Neuronal stem cell (in vitro differentiated cells): ENCODE data around the gene DUSP22.

Experiments
- DNase-seq: peaks from one replicate; pipeline ENCODE4 v3.0.0-alpha.2; 2013; ENCODE audit warnings: low spot score
- H2AFZ ChIP-seq: one replicate; pipeline ENCODE4 v1.6.1; 2013; ENCODE audit warnings: mild to moderate bottlenecking, low read length, inconsistent platforms
- H2AK5ac ChIP-seq: 2 replicates; pipeline ENCODE4 v1.6.1; 2013; ENCODE audit warnings: low read depth, mild to moderate bottlenecking, inconsistent platforms, low read length, moderate library complexity, mixed read lengths
- H2BK120ac ChIP-seq: 2 replicates; pipeline ENCODE4 v1.6.1; 2013; ENCODE audit warnings: low read depth, mild to moderate bottlenecking, inconsistent platforms, low read length, moderate library complexity, mixed read lengths
- H2BK12ac ChIP-seq: one replicate; pipeline ENCODE4 v1.6.1; 2013; ENCODE audit warnings: low read length, inconsistent platforms
- H2BK15ac ChIP-seq: 2 replicates; pipeline ENCODE4 v1.6.1; 2013; ENCODE audit warnings: mild to moderate bottlenecking, low read length, inconsistent platforms, mixed read lengths
- H2BK5ac ChIP-seq: one replicate; pipeline ENCODE4 v1.6.1; 2013; ENCODE audit warnings: inconsistent platforms, mild to moderate bottlenecking, low read length, moderate library complexity
- H3K14ac ChIP-seq: one replicate; pipeline ENCODE4 v1.6.1; 2013; ENCODE audit warnings: low read length, inconsistent platforms
- H3K18ac ChIP-seq: 2 replicates; pipeline ENCODE4 v1.6.1; 2013; ENCODE audit warnings: low read length, inconsistent platforms
- H3K23ac ChIP-seq: 2 replicates; pipeline ENCODE4 v1.6.1; 2013; ENCODE audit warnings: low read depth, mild to moderate bottlenecking, mixed read lengths, low read length, inconsistent platforms; ENCODE audit not compliant: poor library complexity
- H3K27ac ChIP-seq: replicated peaks from 3 replicates; pipeline ENCODE4 v1.5.1; 2013; ENCODE audit warnings: low read length, inconsistent platforms
- H3K27me3 ChIP-seq, 3 experiments: 2 replicates each; pipeline ENCODE4 v1.6.1; 2013; ENCODE audit warnings: low read length in 3 of 3, mild to moderate bottlenecking in 2 of 3, inconsistent platforms in 1 of 3, low read depth in 1 of 3, mixed read lengths in 1 of 3, moderate library complexity in 1 of 3; ENCODE audit not compliant: control insufficient read depth in 3 of 3, insufficient read depth in 3 of 3
- H3K36me3 ChIP-seq, 2 donors: replicated peaks in 1 of 2; 2 replicates each; pipeline ENCODE4 v1.6.1; 2013; ENCODE audit warnings: low read length in 2 of 2; ENCODE audit not compliant: control insufficient read depth in 2 of 2, insufficient read depth in 2 of 2
- H3K4ac ChIP-seq: 2 replicates; pipeline ENCODE4 v1.6.1; 2013; ENCODE audit warnings: inconsistent platforms, mild to moderate bottlenecking, low read length, moderate library complexity
- H3K4me1 ChIP-seq, 2 donors: 1 replicate in 1 of 2; 2 replicates in 1 of 2; pipeline ENCODE4 v1.6.1; 2013; ENCODE audit warnings: low read length in 2 of 2, low read depth in 1 of 2; ENCODE audit not compliant: control insufficient read depth in 2 of 2, insufficient read depth in 1 of 2
- H3K4me2 ChIP-seq: one replicate; pipeline ENCODE4 v1.6.1; 2013; ENCODE audit warnings: mild to moderate bottlenecking, low read length, inconsistent platforms; ENCODE audit not compliant: insufficient read depth, poor library complexity, severe bottlenecking
- H3K4me3 ChIP-seq, 2 donors: 2 replicates each; pipeline ENCODE4 v1.5.1; 2013; ENCODE audit warnings: low read length in 2 of 2, mild to moderate bottlenecking in 2 of 2, inconsistent platforms in 1 of 2, moderate library complexity in 1 of 2
- H3K79me1 ChIP-seq: one replicate; pipeline ENCODE4 v1.6.1; 2013; ENCODE audit warnings: low read depth, mild to moderate bottlenecking, inconsistent platforms, low read length, moderate library complexity
- H3K9ac ChIP-seq: one replicate; pipeline ENCODE4 v1.6.1; 2013; ENCODE audit warnings: mild to moderate bottlenecking, low read depth, low read length, inconsistent platforms; ENCODE audit not compliant: poor library complexity
- H3K9me3 ChIP-seq, 2 donors: replicated peaks in 1 of 2; 2 replicates each; pipeline versions ENCODE3 to v1.6.1; 2013; ENCODE audit warnings: low read length in 2 of 2, mild to moderate bottlenecking in 2 of 2, inconsistent platforms in 1 of 2, low read depth in 1 of 2, mixed read lengths in 1 of 2, moderate library complexity in 1 of 2; ENCODE audit not compliant: control insufficient read depth in 2 of 2, insufficient read depth in 1 of 2
- H4K8ac ChIP-seq: one replicate; pipeline ENCODE4 v1.6.1; 2013; ENCODE audit warnings: low read depth, mild to moderate bottlenecking, inconsistent platforms, low read length, moderate library complexity
- H4K91ac ChIP-seq: one replicate; pipeline ENCODE4 v1.6.1; 2013; ENCODE audit warnings: low read length, low read depth, mild to moderate bottlenecking, inconsistent platforms; ENCODE audit not compliant: poor library complexity
- WGBS, 2 donors: extraction: QIAGEN DNeasy Blood & Tissue Kit; methylation state at CpG; one replicate each; pipeline ENCODE4 v1.1.7; 2013; ENCODE audit warnings: missing lambda C conversion rate in 2 of 2, mixed read lengths in 1 of 2; ENCODE audit not compliant: insufficient read length in 2 of 2, insufficient replicate concordance in 1 of 2; ENCODE audit errors: extremely low coverage in 2 of 2; 5-methylcytosine and 5-hydroxymethylcytosine counted together

The DUSP22 gene

DNA sequence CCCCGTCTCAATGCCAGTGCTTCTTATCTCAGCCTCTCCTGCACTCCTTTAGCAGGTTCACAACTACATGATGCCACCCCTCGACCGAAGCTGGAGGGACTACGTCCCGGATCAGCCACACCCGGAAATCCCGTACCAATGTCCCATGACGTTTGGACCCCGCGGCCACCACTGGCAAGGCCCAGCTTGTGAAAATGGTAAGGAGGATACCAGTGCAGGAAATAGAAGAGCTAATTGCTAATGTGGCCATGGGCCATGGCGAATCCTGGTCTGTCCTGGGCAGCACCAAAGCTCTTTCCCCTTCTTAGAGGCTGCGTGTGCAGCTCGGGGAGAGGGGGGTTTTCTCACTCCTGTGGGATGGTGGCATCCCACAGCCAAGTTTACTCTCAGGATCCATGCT is 104.8 kb downstream of the DUSP22 start:
- no CpG with 5 or more reads among the region's 13 CpGs for WGBS, 2 donors

DNA sequence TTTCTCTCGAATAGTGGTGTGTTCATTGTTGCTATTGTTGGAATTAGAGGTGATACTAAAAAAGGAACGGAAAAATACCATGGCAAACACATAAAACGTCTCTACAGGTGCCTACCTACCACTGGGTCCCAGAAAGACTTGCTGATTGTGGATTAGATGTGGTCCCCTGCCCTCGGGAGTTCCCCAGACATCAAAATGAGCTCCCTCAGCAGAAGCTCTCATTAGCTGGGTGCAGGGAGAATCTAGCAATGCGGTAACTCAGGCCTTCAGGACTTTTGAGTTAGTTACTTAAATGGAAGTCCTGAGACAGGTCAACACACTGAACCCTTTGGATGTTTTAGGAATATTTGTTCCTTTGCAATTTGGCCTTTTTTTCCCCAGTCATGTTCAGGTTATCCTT is 105.3 kb downstream of the DUSP22 start:
- no peak overlapping the region for H3K23ac ChIP-seq
- no peak overlapping the region for H2AFZ ChIP-seq
- H2BK120ac ChIP-seq, result no peak overlapping the region
- H3K9me3 ChIP-seq, result no peaks in the 10 kb centered on the region
- no peak overlapping the region for H2BK15ac ChIP-seq
- H4K91ac ChIP-seq, result no peak overlapping the region
- H3K18ac ChIP-seq, result no peak overlapping the region
- H2BK12ac ChIP-seq, result no peak overlapping the region
- H3K36me3 ChIP-seq, result no peaks in the 10 kb centered on the region
- peaks cover 7 to 75% (median 23%) of the 10 kb centered on the region in 3 experiments for H3K27me3 ChIP-seq
- no peaks in the 10 kb centered on the region for H3K79me1 ChIP-seq
- H3K9ac ChIP-seq, result no peak overlapping the region
- no peak overlapping the region for H3K4ac ChIP-seq
- no peak overlapping the region for H2BK5ac ChIP-seq
- no peak overlapping the region for H2AK5ac ChIP-seq
- H3K4me2 ChIP-seq, result no peak overlapping the region
- no peak overlapping the region for H3K27ac ChIP-seq
- H4K8ac ChIP-seq, result no peak overlapping the region
- peaks cover 0 to 2% of the 10 kb centered on the region in 2 donors for H3K4me1 ChIP-seq
- no peak overlapping the region for H3K4me3 ChIP-seq
- no peak for DNase-seq
- H3K14ac ChIP-seq, result no peak overlapping the region
- no CpG with 5 or more reads among the region's 5 CpGs for WGBS, 2 donors

More for the DNA sequence above, 104.8 kb downstream of the DUSP22 start:
- Histone ChIP-seq H2BK12ac (no peak overlapping the region), H2BK5ac (no peak overlapping the region), H3K14ac (no peak overlapping the region), H3K79me1 (no peaks in the 10 kb centered on the region), H2BK120ac (no peak overlapping the region), H3K18ac (no peak overlapping the region), H3K4me3 (no peak overlapping the region), H2AK5ac (no peak overlapping the region), H2BK15ac (no peak overlapping the region), H3K9me3 (no peaks in the 10 kb centered on the region), H3K27ac (no peak overlapping the region), H3K4me1 (peaks cover 0 to 2% of the 10 kb centered on the region in 2 donors), H3K27me3 (peaks cover 11 to 81% (median 28%) of the 10 kb centered on the region in 3 experiments), H3K4ac (no peak overlapping the region), H4K8ac (no peak overlapping the region), H3K4me2 (no peak overlapping the region), H4K91ac (no peak overlapping the region), H3K9ac (no peak overlapping the region), H2AFZ (no peak overlapping the region), H3K36me3 (no peaks in the 10 kb centered on the region), H3K23ac (no peak overlapping the region)
- DNase-seq, result no peak

DNA sequence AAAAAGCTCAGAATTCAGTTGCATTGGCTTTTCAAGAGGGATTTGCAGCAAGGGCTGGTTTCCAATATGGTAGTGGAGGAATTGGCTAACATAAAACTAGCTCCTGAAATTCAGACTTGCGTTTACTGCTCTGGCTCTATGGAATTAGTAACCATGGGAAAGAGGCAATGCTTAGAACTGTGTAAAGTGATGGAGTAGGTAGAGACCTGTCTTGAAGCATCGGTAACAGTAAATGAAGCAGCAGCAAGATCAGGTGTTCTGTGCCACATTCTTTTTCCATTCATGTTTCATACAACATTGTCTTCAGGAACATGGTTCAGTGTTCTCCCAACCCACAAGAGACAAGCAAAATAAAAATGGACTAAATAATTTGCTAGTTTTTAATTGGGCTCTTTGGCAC is 105.8 kb downstream of the DUSP22 start:
- no peak overlapping the region for H4K91ac ChIP-seq

DNA sequence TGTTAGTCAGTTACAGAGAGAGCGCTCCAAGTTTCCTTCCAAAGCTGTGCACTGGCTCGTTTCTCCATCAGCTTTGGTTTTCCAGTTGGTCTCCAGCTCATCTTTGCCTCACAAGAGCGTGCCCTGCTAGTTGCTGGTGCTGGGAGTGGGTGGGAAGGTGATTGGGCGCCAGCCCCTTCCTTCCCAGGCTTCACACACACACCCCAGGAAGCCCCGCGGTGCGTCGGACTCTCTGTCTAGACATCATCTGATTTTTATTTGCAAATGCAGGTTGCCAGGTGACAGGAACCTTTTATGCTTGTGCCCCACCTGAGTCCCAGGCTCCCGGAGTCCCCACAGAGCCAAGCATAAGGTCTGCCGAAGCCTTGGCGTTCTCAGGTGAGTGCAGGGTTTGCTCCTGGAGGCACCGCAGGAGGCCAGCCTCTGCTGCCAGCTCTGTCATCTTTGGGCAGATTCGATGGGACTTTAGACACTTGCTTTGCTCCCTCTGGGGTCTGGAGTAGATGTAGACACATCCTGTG is 106.3 kb downstream of the DUSP22 start:
- H3K36me3 ChIP-seq, result no peaks in the 10 kb centered on the region
- DNase-seq, result no peak
- H4K91ac ChIP-seq, result no peak overlapping the region
- H2BK120ac ChIP-seq, result no peak overlapping the region
- H3K27me3 ChIP-seq, result peaks cover 0 to 65% (median 12%) of the 10 kb centered on the region in 3 experiments
- H2BK5ac ChIP-seq, result no peak overlapping the region
- H2BK15ac ChIP-seq, result no peak overlapping the region
- H3K14ac ChIP-seq, result no peak overlapping the region
- no peak overlapping the region for H3K23ac ChIP-seq
- H3K79me1 ChIP-seq, result no peaks in the 10 kb centered on the region
- H2AK5ac ChIP-seq, result no peak overlapping the region
- H3K27ac ChIP-seq, result no peak overlapping the region
- no peak overlapping the region for H3K4ac ChIP-seq
- no CpG with 5 or more reads among the region's 13 CpGs for WGBS, 2 donors
- H3K18ac ChIP-seq, result no peak overlapping the region
- H3K4me1 ChIP-seq, result no peaks in the 10 kb centered on the region
- H2BK12ac ChIP-seq, result no peak overlapping the region
- H3K4me3 ChIP-seq, result no peak overlapping the region
- H4K8ac ChIP-seq, result no peak overlapping the region
- H3K9ac ChIP-seq, result no peak overlapping the region
- no peaks in the 10 kb centered on the region for H3K9me3 ChIP-seq
- H2AFZ ChIP-seq, result no peak overlapping the region
- H3K4me2 ChIP-seq, result no peak overlapping the region

More for the DNA sequence above, 105.8 kb downstream of the DUSP22 start:
- Histone ChIP-seq H3K9ac (no peak overlapping the region), H3K4me2 (no peak overlapping the region), H3K23ac (no peak overlapping the region), H4K8ac (no peak overlapping the region), H2BK12ac (no peak overlapping the region), H3K9me3 (no peaks in the 10 kb centered on the region), H3K4me1 (peaks cover 0 to 1% of the 10 kb centered on the region in 2 donors), H2BK120ac (no peak overlapping the region), H3K4me3 (no peak overlapping the region), H3K4ac (no peak overlapping the region), H2AFZ (no peak overlapping the region), H3K18ac (no peak overlapping the region), H3K27me3 (peaks cover 2 to 70% (median 18%) of the 10 kb centered on the region in 3 experiments), H3K36me3 (no peaks in the 10 kb centered on the region), H2AK5ac (no peak overlapping the region), H3K27ac (no peak overlapping the region), H2BK15ac (no peak overlapping the region), H2BK5ac (no peak overlapping the region), H3K14ac (no peak overlapping the region), H3K79me1 (no peaks in the 10 kb centered on the region)
- no peak for DNase-seq
- WGBS, 2 donors, result no CpG with 5 or more reads among the region's 2 CpGs
